Fibroblast of pulmonary artery (primary cell): ENCODE results near the gene PCDHGA7.
"Not testable (repeated sequence)": the region's sequence is repeated elsewhere in the genome, so short reads cannot be mapped to it uniquely, and the experiment has no call there.

Experiments used
- DNase-seq: peaks from one replicate; pipeline ENCODE4 v3.0.0-alpha.2; 2010; ENCODE audit warnings: low read depth
- H3K4me3 ChIP-seq: replicated peaks from 2 replicates; pipeline ENCODE4 v1.5.1; 2011; ENCODE audit warnings: low read depth, mild to moderate bottlenecking, control low read depth, low read length, moderate library complexity
- TF ChIP-seq, protein P1 (sequence below): IDR thresholded peaks from 2 replicates; pipeline ENCODE4 v1.5.1; 2011; ENCODE audit warnings: mild to moderate bottlenecking, control low read depth, low read length, inconsistent platforms; ENCODE audit errors: missing control alignments

PCDHGA7 gene

DNA sequence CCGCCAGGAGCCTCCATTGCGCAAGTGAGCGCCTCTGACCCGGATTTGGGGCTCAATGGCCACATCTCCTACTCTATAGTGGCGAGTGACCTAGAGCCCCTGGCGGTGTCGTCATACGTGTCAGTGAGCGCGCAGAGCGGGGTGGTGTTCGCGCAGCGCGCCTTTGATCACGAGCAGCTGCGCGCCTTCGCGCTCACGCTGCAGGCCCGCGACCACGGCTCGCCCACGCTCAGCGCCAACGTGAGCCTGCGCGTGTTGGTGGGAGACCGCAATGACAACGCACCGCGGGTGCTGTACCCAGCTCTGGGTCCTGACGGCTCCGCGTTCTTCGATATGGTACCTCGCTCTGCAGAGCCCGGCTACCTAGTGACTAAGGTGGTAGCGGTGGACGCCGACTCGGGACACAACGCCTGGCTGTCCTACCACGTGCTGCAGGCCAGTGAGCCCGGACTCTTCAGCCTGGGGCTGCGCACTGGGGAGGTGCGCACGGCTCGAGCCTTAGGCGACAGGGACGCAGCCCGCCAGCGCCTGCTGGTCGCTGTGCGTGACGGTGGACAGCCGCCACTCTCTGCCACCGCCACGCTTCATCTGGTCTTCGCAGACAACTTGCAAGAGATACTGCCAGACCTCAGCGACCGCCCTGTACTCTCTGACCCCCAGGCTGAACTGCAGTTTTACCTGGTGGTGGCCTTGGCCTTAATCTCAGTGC lies 27.2 kb downstream of the PCDHGA7 start:
- TF ChIP-seq, protein P1, sequence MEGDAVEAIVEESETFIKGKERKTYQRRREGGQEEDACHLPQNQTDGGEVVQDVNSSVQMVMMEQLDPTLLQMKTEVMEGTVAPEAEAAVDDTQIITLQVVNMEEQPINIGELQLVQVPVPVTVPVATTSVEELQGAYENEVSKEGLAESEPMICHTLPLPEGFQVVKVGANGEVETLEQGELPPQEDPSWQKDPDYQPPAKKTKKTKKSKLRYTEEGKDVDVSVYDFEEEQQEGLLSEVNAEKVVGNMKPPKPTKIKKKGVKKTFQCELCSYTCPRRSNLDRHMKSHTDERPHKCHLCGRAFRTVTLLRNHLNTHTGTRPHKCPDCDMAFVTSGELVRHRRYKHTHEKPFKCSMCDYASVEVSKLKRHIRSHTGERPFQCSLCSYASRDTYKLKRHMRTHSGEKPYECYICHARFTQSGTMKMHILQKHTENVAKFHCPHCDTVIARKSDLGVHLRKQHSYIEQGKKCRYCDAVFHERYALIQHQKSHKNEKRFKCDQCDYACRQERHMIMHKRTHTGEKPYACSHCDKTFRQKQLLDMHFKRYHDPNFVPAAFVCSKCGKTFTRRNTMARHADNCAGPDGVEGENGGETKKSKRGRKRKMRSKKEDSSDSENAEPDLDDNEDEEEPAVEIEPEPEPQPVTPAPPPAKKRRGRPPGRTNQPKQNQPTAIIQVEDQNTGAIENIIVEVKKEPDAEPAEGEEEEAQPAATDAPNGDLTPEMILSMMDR: no peak
- H3K4me3 ChIP-seq: no peak overlapping the region
- no peak for DNase-seq

DNA sequence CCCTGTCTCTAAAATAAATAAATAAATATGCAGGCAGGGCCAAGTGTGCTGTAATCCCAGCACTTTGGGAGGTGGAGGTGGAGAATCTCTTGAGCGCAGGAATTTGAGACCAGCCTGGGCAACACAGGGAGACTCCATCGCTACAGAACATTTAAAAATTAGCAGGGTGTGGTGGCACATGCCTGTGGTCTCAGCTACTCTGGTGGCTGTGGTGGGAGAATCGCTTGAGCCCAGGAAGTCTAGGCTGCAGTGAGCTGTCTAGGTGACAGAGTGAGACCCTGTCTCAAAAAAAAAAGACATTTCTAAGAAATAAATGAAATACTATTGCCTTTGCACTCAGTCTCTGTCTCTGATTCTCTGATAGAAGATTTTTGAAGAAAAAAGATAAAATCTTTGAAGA lies 29.0 kb downstream of the PCDHGA7 start:
- no peak overlapping the region for H3K4me3 ChIP-seq
- DNase-seq: no peak
- TF ChIP-seq, protein P1: no peak

DNA sequence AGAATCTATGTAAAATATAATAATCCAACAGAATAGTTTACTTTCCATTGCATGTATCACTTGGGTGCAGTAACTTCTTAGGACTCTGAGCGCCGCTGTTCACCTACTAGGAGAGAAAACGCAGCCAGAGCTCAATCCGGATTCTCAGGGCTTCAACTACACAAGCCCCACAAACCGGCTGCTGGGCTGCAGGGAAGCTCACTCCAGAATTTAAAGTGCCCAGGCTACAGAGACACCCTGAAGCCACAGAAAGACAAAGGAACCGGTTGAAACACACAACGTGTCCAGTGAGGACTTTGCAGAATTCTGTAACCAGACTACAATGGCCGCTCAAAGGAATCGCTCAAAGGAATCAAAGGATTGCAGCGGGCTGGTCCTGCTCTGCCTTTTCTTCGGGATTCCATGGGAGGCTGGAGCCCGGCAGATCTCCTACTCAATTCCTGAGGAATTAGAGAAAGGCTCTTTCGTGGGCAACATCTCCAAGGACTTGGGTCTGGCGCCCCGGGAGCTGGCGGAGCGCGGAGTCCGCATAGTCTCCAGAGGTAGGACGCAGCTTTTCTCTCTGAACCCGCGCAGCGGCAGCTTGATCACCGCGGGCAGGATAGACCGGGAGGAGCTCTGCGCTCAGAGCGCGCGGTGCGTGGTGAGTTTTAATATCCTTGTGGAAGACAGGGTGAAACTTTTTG lies 30.5 kb downstream of the PCDHGA7 start, which contains the start of gene PCDHGA10:
TSS of gene PCDHGA10 (plus strand) at position 134 of the 686 bp plus-strand sequence. CDS start at position 323, 189 bp downstream.
- TF ChIP-seq, protein P1: peak; percentile 75
- peak within 1 kb of the TSS; percentile 58 for H3K4me3 ChIP-seq
- DNase-seq: peak; percentile 84

GRCh38 chr5:141413540-141414069 lies 31.1 kb downstream of the PCDHGA7 start:
- TF ChIP-seq, protein P1: no peak
- DNase-seq: no peak
- H3K4me3 ChIP-seq: peak overlapping the region; percentile 58

DNA sequence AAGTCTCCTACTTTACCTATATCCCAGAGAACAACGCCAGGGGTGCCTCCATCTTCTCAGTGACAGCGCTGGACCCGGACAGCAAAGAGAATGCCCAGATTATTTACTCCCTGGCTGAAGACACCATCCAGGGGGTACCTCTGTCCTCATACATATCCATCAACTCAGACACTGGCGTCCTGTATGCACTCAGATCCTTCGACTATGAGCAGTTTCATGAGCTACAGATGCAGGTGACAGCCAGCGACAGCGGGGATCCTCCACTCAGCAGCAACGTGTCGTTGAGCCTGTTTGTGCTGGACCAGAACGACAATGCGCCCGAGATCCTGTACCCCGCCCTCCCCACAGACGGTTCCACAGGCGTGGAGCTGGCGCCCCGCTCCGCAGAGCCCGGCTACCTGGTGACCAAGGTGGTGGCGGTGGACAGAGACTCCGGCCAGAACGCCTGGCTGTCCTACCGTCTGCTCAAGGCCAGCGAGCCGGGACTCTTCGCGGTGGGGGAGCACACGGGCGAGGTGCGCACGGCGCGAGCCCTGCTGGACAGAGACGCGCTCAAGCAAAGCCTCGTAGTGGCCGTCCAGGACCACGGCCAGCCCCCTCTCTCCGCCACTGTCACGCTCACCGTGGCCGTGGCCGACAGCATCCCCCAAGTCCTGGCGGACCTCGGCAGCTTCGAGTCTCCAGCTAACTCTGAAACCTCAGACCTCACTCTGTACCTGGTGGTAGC lies 32.2 kb downstream of the PCDHGA7 start:
- H3K4me3 ChIP-seq, DNase-seq: not testable (repeated sequence)

DNA sequence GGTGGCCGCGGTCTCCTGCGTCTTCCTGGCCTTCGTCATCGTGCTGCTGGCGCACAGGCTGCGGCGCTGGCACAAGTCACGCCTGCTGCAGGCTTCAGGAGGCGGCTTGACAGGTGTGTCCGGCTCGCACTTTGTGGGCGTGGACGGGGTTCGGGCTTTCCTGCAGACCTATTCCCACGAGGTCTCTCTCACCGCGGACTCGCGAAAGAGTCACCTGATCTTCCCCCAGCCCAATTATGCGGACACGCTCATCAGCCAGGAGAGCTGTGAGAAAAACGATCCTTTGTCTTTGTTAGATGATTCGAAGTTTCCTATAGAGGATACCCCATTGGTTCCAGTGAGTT lies 32.7 kb downstream of the PCDHGA7 start:
- not testable (repeated sequence) for H3K4me3 ChIP-seq, DNase-seq

DNA sequence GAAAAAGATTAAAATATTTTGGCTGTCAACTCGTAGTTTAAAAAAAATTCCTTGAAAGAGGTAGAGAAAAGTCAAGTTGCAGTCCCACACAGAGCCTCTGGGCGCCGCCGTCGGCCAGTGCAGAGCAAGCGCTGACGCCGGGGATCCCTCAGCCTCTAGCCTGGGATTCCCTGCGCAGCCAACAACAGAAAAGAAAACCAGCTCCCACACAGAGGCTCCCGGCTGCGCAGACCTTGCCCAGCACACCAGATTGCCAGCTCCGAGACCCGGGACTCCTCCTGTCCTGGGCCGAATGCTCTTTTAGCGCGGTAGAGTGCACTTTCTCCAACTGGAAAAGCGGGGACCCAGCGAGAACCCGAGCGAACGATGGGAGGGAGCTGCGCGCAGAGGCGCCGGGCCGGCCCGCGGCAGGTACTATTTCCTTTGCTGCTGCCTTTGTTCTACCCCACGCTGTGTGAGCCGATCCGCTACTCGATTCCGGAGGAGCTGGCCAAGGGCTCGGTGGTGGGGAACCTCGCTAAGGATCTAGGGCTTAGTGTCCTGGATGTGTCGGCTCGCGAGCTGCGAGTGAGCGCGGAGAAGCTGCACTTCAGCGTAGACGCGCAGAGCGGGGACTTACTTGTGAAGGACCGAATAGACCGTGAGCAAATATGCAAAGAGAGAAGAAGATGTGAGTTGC lies 35.1 kb downstream of the PCDHGA7 start, which contains the start of gene PCDHGB7:
TSS of gene PCDHGB7 (plus strand) at position 184 of the 679 bp plus-strand sequence. CDS start at position 367, 183 bp downstream.
- H3K4me3 ChIP-seq: peak within 1 kb of the TSS; percentile 55
- DNase-seq: peak; percentile 91

More for the DNA sequence above, 35.1 kb downstream of the PCDHGA7 start, which contains the start of gene PCDHGB7:
- TF ChIP-seq, protein P1: peak; percentile 81
